Measurements from ENCODE around the gene THSD7A.

DNA sequence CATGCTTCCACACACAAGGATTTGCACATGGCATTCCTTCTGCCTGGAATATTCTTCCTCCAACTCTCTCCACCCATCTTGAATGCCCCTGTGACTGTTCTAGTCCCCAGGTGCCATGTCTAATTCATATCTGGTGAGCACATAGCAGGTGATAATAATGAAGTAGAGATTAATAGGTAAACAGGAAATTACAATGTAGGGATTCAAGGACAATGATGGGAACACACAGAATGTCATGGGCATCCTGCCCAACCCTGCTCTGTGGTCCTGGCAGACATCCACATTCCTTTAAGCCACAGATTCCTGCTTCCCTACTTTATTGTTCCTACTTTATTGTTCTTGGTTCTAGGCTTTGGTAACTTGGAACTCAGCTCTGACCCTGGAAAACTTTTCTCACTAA, 115.8 kb downstream of the THSD7A start:
- TF ChIP-seq, protein P1, sequence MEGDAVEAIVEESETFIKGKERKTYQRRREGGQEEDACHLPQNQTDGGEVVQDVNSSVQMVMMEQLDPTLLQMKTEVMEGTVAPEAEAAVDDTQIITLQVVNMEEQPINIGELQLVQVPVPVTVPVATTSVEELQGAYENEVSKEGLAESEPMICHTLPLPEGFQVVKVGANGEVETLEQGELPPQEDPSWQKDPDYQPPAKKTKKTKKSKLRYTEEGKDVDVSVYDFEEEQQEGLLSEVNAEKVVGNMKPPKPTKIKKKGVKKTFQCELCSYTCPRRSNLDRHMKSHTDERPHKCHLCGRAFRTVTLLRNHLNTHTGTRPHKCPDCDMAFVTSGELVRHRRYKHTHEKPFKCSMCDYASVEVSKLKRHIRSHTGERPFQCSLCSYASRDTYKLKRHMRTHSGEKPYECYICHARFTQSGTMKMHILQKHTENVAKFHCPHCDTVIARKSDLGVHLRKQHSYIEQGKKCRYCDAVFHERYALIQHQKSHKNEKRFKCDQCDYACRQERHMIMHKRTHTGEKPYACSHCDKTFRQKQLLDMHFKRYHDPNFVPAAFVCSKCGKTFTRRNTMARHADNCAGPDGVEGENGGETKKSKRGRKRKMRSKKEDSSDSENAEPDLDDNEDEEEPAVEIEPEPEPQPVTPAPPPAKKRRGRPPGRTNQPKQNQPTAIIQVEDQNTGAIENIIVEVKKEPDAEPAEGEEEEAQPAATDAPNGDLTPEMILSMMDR (IDR thresholded peaks at IDR 0.05) = no peak
- TF ChIP-seq POLR2A (IDR thresholded peaks at IDR 0.05) = no peak

All from heart left ventricle (tissue), 13 donors.